ENCODE results near the gene ANO4.

GRCh38 chr12:100843061-100843460 lies 48.5 kb downstream of the ANO4 start:
- TF ChIP-seq CTCF (IDR thresholded peaks at IDR 0.05; ENCODE audit: low read depth, low read length) = no peak
- TF ChIP-seq POLR2A (IDR thresholded peaks at IDR 0.05; ENCODE audit: extremely low read depth, insufficient read length) = no peak

Data from NB4 (cell line).